Esophagus muscularis mucosa (tissue), 4 donors: ENCODE data around the gene GPR156. TPM values are rescaled to one million over a fixed set of nuclear protein-coding genes. Genes with fewer than 3 reads are reported as not detected.

Experiments used
- DNase-seq: peaks from one replicate; pipeline ENCODE4 v3.0.0-alpha.2; 2017; ENCODE audit errors: extremely low spot score
- H3K27ac ChIP-seq, 4 donors: fragments of 200-600 bp; sonication (generic); replicated peaks in 1 of 4; 1 replicate in 3 of 4; 2 replicates in 1 of 4; pipeline ENCODE4 v1.5.1; 2016 to 2019; ENCODE audit warnings: mild to moderate bottlenecking in 1 of 4
- H3K27me3 ChIP-seq, 4 donors: fragments of 200-600 bp; sonication (generic); one replicate each; pipeline versions ENCODE4 v1.5.1 to v1.6.0; 2016 to 2019
- H3K36me3 ChIP-seq, 4 donors: fragments of 200-600 bp; sonication (generic); one replicate each; pipeline ENCODE4 v1.5.1; 2016 to 2019
- H3K4me1 ChIP-seq, 4 donors: fragments of 200-600 bp; sonication (generic); one replicate each; pipeline ENCODE4 v1.5.1; 2016 to 2019
- H3K4me3 ChIP-seq, 4 donors: fragments of 200-600 bp; sonication (generic); 1 replicate in 2 of 4; 2 replicates in 2 of 4; pipeline ENCODE4 v1.5.1; 2016 to 2019; ENCODE audit warnings: mild to moderate bottlenecking in 4 of 4, moderate library complexity in 1 of 4
- H3K9me3 ChIP-seq, 4 donors: fragments of 200-600 bp; sonication (generic); 1 replicate in 3 of 4; 2 replicates in 1 of 4; pipeline ENCODE4 v1.5.1; 2016 to 2019
- CTCF ChIP-seq, 3 experiments: fragments of 200-600 bp in 2 of 3; fragments of 450-650 bp in 1 of 3; sonication (generic) in 2 of 3; IDR thresholded peaks; one replicate each; pipeline ENCODE4 v1.5.1; 2017 to 2019; ENCODE audit warnings: antibody characterized with exemption in 3 of 3, mild to moderate bottlenecking in 2 of 3, moderate library complexity in 1 of 3
- EP300 ChIP-seq: sonication (generic); formaldehyde crosslinking; IDR thresholded peaks from one replicate; pipeline ENCODE4 v1.6.1; 2017; ENCODE audit warnings: antibody characterized with exemption
- POLR2A ChIP-seq: fragments of 450-650 bp; IDR thresholded peaks from one replicate; pipeline ENCODE4 v1.6.1; 2017; ENCODE audit warnings: antibody characterized with exemption, moderate library complexity, mild to moderate bottlenecking, low read depth
- POLR2AphosphoS5 ChIP-seq, 2 donors: sonication (generic); formaldehyde crosslinking; IDR thresholded peaks; one replicate each; pipeline ENCODE4 v1.6.1; 2017; ENCODE audit warnings: antibody characterized with exemption in 2 of 2
- WGBS: methylation state at CpG from one replicate; pipeline ENCODE4 v1.1.5; 2018; 5-methylcytosine and 5-hydroxymethylcytosine counted together
- intact Hi-C: fragments of 100-400 bp; cut with DNase I; formaldehyde crosslinking; loops from one replicate; pipeline ENCODE4 v1.15.1; 2023
- total RNA-seq, 4 donors: library from RNA; depleted of rRNA; stranded (reverse); fragments of >200 nt; gene quantifications; one replicate each; pipeline versions ENCODE4 v1.1.0 to v1.2.1, GENCODE V29; 2016

The GPR156 gene
- total RNA-seq, 4 donors from 2014 or later: 0.33 to 2.1 (median 0.60) TPM

DNA sequence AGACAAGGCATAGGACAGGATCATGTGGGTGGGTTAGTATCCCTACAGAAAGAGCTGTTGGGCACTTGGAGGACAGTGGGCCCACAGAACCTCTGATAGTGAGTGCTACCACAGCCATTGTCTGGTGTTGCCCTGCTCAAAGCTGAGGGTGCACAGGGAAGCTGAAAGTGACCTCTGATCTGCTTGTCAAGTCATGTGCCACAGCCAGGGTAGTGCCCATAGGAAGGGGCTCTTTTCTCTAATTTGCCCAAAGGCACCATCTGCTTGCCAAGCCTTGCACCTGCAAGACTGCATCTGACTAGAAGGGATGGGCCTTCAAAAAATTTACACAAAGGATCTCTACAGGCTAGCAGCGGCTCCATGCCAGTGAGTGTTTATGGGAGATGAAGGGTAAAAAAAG, 103.4 kb downstream of the GPR156 start:
- intact Hi-C loops: loop anchor here (2.0 kb wide), 1 partner anchor 287 kb away; no protein-coding TSS in a partner anchor

GRCh38 chr3:120180731-120181412, 104.2 kb downstream of the GPR156 start:
- Histone ChIP-seq H3K4me3 (no peak overlapping the region), H3K9me3 (no peaks in the 10 kb centered on the region), H3K4me1 (peaks cover 8 to 12% (median 10%) of the 10 kb centered on the region in 4 donors), H3K27me3 (no peaks in the 10 kb centered on the region), H3K36me3 (no peaks in the 10 kb centered on the region), H3K27ac (no peak overlapping the region)
- DNase-seq: peak; percentile 57
- intact Hi-C loops: no loop called here
- TF ChIP-seq POLR2A: no peak
- TF ChIP-seq CTCF (IDR thresholded peaks at IDR 0.05): no peak
- TF ChIP-seq EP300: no peak
- no peak for TF ChIP-seq POLR2AphosphoS5 (IDR thresholded peaks at IDR 0.05)
- WGBS: 84% methylated on average over 3 of the region's 3 CpGs

More for the DNA sequence above, 103.4 kb downstream of the GPR156 start:
- Histone ChIP-seq H3K27me3 (no peaks in the 10 kb centered on the region), H3K36me3 (no peaks in the 10 kb centered on the region), H3K27ac (no peak overlapping the region), H3K4me3 (no peak overlapping the region), H3K4me1 (peaks cover 7 to 12% (median 9%) of the 10 kb centered on the region in 4 donors), H3K9me3 (no peaks in the 10 kb centered on the region)
- 100% methylated on average over 1 of the region's 1 CpG for WGBS
- peak; percentile 86 for DNase-seq
- TF ChIP-seq EP300 (no peak), CTCF (IDR thresholded peaks at IDR 0.05) (no peak), POLR2AphosphoS5 (IDR thresholded peaks at IDR 0.05) (no peak), POLR2A (no peak)

DNA sequence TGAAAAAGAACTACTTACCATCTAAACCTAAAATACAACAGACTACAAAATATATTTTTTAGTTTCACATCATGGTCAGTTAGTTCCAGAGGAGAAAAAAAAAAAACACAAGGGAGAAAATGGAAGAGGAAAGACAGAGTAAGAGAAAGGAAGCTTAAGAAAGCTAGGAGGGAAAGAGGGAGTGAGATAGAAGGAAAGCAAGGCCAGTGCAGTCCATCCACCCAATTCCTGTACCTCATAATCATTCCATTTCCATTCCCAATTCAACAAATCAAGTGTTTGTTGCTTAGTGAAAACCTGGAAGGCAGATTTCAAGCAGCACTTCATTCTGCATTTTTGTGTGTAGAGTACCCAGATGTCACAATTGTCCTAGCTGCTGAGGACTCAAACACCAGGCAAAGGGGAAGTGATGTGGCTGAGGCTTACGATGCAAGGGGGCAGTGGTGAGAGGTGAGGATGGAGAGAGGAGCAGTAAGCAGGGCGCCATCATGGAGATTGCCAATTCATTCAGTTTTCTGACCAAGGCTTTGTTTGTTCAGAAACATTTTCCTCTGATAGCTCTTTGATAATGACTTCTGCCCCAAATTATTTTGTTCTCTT, 107.2 kb downstream of the GPR156 start:
- Histone ChIP-seq H3K9me3 (no peaks in the 10 kb centered on the region), H3K27ac (peak overlapping the region in 2 of 4 donors; percentile 16 to 21), H3K27me3 (no peaks in the 10 kb centered on the region), H3K4me1 (peaks cover 8 to 12% (median 10%) of the 10 kb centered on the region in 4 donors), H3K4me3 (no peak overlapping the region), H3K36me3 (no peaks in the 10 kb centered on the region)
- intact Hi-C loops: no loop called here
- TF ChIP-seq CTCF (IDR thresholded peaks at IDR 0.05): no peak
- TF ChIP-seq POLR2AphosphoS5 (IDR thresholded peaks at IDR 0.05): no peak
- WGBS: 81% methylated on average over 2 of the region's 2 CpGs
- peak; percentile 70 for DNase-seq

DNA sequence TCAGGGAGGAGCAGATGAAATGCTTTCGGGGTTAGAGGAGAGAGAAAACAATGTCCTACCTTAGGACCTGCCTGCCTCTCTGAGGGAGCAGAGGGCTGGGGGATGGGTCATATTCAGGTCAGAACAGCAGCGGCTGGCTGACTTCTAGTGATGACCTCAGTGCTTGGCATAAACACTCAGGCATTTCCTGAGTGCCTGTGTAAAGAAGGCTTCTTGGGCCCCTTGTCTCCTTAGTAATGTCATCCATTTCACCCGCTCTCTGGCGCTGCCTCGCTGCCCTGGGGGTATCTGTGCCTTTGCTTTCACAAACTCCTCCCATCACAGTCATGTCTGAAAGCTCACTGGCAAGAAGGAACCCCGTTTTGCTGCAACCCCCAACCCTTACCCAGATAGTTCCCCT, 107.9 kb downstream of the GPR156 start:
- no peaks in the 10 kb centered on the region for H3K27me3 ChIP-seq
- no peak overlapping the region for H3K4me3 ChIP-seq
- no peaks in the 10 kb centered on the region for H3K9me3 ChIP-seq
- WGBS: 46% methylated on average over 6 of the region's 6 CpGs
- H3K4me1 ChIP-seq: peaks cover 9 to 14% (median 11%) of the 10 kb centered on the region in 4 donors
- DNase-seq: peak; percentile 91
- no peaks in the 10 kb centered on the region for H3K36me3 ChIP-seq
- intact Hi-C loops: no loop called here
- H3K27ac ChIP-seq: peak overlapping the region in 3 of 4 donors; percentile 12 to 21 (median 16)
- peak in 1 of 2 donors; percentile 25 for TF ChIP-seq POLR2AphosphoS5 (IDR thresholded peaks at IDR 0.05)
- TF ChIP-seq CTCF (IDR thresholded peaks at IDR 0.05): no peak
- no peak for TF ChIP-seq EP300
- no peak for TF ChIP-seq POLR2A
